Colon (tissue), 2 donors: ENCODE results near the gene FBN2.
"Not testable (repeated sequence)": the region's sequence is repeated elsewhere in the genome, so short reads cannot be mapped to it uniquely, and the experiment has no call there.

Source experiments
- FAIRE-seq: peaks from 2 replicates; lab custom pipeline; 2012; peaks lifted over from hg19 to GRCh38; lab: Jason Lieb, UNC
- donor health status: control.
- donor health status: control.

FBN2 gene

DNA sequence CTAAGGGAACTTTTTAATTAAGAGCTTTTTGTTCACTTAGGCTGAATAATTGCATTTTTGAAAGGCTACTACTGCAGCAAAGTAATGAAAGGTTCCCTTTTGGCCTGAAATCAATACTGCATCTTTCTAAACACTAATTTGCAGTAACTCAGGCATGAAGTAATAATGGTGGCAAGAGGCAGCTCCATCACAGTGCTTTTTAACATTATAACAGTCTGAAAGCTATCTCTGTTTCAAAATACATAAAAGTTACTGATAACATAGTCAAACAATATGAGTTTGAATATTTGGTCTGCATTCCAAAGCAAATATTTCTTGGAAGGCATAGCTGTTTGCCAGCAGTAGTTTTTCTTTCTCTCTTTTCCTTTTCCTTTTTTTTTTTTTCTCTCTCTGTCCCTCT lies 113.4 kb downstream of the FBN2 start:
- no peak for FAIRE-seq

DNA sequence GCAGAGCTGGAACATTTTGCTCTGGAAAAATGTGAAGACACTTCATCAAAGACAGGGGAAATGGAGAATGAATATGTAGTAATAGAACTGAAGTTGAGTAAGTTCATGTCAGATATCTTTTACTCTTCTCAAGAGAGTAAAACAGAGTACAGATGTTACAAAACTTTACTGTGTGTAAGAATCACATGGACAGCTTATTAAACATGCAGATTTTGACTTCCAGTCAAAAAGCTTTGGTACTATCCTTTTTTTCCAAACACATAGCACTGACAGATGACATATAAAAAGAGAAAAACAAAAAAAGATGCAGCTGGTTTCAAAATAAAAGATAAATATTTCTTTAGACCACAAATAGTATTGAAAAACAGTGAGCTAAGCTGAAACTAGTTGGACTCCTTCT lies 115.4 kb downstream of the FBN2 start:
- no peak for FAIRE-seq

DNA sequence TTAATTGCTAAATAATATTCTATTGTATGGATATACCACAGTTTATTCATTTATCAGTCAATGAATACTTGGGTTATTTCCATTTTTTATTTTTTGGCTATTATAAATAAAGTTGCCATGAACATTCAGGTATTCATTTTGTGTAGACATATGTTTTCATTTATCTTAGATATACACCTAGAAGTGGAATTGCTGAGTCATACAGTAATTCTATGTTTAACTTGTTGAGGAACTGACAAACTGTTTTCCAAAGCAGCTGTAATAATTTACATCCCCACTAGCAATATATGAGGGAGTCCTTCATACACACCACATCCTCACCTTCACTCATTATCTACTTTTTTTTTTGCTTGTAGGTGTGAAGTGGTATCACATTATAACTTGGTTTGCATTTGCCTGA lies 123.6 kb downstream of the FBN2 start:
- FAIRE-seq = no peak

DNA sequence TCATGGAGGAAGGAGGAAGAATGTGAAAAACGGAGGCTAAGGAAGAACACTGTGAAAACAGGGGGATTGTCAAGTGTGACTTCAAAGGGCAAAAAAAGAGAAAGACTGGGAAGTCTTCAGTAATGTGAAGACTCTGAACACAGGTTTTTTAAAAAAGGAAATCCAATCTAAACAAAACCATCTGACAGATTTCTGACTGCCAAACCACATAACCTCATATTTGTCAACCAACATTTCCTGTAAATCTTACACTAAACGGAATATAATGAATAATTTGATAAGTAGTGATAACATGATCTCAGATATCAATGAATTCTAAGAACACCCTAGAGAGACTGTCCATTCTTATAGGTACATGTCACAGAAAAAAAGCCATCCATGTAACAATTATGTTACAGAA lies 124.7 kb downstream of the FBN2 start:
- FAIRE-seq = no peak

DNA sequence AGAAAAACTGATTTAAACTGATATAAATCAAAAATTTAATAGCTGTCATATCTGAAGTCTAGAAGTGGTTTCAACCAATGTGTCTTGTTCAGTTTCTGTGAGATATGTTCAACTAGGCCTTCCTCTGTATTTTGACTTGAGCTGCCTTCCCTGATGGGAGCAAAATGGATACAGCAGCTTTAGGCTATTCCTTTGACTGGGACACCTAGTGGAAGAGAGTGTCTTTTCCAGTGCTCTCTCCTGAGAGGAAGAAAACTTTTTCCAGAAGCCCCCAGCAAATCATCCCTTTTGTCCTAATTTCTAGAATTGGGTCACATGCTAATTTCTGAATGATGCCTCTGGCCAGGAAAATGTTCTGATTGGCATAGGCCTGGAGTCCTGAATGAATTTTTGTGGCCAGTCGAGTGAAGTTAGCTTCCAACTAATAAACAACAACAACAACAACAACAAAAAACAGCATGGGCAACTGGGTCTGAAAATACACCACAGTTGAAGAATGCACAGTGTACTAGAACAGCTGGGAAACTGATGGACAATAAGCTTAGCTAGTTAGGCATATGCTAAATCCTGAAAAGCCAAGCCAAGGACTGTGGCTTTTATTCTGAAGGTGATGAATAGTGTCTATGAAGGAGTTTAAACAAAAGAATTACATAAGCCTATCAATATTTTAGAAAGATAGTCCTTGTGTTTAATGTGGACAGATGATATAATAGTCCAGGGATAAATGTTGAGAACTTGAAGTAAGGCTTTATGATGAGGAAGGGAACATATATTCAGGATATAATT lies 125.7 kb downstream of the FBN2 start:
- no peak for FAIRE-seq

DNA sequence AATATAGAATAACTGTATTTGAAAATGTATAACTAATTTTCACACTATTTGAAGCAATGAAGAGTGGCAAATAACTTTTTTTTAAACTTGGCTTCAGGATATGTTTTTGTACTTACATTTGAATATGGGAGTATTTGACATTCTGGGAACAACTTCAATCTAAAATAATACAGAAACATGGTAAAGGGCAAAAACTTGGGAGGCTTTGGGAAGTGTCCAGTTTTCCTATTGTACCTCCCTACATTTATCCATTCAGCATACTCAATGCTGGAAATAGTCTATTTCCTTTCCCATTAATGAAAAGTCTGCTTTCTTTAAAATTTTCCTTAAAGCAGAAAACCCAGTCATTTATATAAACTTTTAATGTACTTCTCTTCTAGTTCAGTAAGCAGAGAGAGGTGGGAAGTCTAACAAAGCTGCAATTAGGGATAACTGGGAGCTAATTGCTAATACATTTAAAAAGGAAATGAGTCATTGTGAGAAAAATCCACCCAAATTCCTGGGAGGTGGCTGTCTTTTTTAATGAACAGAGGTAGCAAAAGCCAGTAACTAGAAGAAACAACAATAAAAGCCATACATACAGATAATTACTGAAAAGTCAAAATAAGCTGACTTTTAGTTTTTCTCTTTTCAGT lies 128.8 kb downstream of the FBN2 start:
- no peak for FAIRE-seq

DNA sequence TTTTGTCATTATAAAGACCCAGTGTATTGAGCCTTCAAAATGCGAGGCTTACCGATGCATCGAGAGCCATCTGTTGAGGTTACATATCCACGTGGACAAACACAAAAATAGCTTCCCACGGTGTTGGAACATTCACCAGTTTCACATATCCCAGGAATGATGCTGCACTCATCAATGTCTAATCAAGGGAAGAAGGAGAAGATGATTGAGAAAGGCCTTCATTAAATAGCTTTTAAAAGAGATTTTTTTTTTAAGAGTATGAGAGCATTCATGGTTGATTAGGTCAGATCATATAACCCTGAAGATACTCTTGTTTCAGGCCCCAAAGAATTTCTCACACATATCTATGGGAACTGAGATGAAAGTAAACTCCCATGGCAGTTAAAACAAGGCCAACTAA lies 129.4 kb downstream of the FBN2 start:
- FAIRE-seq = no peak

DNA sequence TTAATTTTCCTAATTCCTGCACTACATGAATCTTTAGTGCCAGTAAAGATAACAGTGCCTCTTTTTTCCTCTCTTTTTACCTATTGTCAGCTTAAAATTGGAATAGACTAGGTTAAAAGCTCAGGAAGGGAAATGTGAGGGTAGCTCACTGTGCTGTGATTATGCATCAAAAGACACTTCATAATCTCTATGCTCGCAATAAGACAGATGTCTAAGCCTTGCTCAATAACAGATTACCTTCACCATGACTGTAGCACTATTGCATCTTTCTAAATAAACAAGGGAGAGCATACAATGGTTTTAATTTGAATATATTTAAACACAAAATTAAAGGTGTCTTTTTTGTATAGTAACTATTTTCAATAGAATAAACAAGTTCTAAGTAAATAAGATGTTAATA lies 130.1 kb downstream of the FBN2 start:
- no peak for FAIRE-seq

DNA sequence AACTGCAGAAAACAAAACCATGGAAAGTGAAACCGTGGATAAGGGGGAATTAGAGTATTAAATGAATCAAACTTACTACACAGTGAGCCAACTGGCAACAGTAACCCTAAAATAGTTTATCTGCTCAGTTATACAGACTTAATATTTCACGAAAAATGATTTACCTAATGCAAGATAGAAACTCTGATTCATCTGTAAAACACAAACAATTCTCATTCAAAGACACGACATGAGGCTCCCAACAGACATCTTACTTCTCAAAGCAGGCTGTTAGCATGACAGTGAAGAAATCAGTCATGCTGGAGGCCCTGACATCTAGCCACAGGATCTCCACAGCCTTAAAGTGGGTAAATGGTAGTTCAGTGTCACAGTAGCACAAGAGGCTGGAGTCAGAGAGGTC lies 131.2 kb downstream of the FBN2 start:
- no peak for FAIRE-seq

DNA sequence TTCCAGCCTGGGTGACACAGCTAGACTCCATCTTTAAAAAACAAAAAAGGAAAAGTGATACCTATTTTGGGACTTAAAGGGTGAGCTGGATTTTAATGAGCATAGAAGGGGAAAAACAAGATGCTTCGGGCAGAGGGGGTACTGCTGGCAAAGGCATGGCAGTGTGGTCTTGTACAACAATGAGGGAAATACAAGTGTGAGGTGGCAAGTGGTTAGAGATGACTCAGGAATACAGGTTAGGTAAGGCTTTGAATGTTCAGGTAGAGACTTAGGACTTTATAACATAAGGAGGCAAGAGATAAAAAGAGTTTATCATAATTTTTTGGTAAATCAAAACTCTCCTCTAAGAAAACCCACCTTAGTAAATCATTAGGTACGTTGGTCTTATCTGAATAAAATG lies 132.9 kb downstream of the FBN2 start:
- FAIRE-seq = no peak

DNA sequence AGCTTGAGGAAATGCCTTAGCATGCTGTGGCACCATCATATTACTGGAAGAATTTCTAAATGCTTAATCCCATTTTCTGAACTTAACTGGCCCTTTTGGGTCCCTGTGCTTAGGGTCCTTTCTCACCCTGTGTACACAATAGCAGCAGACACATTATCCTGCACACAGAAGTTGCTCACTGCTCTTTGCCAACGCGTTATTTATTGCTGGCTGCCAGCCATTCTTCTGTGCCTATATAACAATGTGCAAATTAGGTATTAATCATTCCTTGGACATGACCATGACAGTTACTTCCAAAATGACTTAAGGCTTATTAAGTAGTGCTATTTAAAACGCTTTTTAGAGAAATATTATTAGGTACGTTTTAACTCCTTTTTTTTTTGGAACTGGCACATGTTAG lies 134.7 kb downstream of the FBN2 start:
- no peak for FAIRE-seq

DNA sequence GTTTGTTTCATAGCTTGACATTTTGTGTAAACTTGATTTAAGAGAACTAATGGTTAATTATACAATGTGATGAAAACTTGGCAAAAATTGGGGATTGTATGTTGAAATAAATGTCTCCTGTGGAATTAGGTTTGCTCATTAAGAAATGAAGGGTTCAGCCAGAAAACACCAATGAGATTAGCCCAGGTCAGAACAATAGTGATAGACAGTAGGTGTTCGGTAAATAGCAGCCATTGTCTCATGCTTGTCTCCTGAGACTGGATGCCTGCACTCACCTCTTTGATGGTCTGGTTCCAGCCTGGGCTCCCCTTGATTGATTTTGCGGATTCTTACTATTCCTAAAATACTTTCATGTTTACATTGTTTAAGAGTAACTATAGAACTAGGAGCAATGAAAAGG lies 135.5 kb downstream of the FBN2 start:
- no peak for FAIRE-seq

DNA sequence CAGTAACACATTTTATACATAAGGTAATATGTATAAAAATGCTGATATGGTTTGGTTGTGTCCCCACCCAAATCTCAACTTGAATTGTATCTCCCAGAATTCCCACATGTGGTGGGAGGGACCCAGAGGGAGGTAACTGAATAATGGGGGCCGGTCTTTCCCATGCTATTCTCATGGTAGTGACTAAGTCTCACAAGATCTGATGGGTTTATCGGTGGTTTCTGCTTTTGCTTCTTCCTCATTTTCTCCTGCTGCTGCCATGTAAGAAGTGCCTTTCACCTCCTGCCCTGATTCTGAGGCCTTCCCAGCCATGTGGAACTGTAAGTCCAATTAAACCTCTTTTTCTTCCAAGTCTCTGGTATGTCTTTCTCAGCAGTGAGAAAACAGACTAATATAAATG lies 137.3 kb downstream of the FBN2 start:
- not testable (repeated sequence) for FAIRE-seq

DNA sequence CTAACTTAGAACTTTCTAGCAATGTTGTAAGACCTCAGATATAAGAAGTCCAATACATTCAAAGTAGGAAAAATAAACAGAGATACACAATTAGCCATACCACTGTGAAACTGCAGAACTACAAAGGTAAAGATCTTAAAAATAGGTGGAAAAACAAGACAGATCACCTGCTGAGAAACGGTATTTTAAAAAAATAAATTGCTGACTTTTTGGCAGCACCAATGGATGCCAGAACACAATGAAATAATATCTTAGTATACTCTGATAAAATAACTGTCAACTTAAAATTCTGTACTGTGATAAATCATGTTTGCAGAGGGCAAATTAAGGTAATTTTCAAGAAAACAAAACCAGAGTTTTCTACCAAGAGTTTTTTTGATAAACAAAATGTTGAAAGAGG lies 138.9 kb downstream of the FBN2 start:
- no peak for FAIRE-seq

DNA sequence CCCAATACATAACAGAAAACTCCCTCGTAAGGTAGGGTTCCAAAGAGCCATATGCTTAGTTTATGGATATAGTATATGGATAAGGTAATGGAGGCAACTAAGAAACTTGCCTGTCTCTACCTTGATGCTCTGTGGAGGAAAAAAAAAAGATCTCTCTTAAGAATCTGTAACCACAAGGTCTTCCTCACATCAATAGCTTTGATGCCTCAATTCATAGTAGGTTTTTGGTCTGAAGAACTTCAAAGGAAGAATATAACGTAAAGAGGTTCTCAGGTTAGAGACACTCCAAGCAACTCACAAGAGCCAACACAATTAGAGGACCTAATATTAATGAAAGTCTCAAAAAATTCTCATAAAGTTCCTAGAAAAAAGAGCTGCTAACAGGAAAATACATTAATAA lies 140.2 kb downstream of the FBN2 start:
- no peak for FAIRE-seq

DNA sequence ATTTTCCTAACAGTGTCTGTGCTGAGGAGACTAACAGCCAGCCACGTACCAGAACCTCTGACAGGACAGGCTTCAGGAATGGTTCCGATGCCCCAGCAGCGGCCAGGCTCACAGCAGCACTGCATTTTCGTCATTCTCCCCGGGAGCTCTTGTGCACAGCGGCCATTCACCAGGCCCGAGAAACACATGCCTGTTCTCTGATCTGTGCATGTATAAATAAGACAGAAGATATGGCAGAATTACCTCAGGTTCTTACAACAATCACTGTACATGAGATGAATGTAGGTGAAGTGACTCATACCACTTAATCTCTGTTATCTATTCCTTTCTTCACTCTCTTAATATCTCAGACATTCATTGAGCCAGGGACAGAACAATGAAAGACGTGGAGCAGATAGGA lies 143.0 kb downstream of the FBN2 start:
- FAIRE-seq = no peak

DNA sequence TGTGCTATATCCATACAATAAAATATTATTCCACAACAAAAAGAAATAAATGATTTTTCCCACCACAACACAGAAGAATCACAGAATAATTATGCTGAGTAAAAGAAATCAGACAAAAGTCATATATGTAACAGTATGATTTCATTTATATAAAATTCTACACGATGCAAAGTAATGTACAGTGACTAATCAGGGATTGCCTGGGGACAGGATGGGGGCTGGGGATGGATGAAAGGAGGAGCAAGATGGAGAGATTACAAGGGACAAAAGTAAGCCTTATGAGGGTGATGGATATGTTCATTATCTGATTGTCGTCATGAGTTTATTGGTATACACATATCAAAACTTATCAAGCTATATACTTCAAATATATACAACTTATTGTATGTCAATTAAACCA lies 154.0 kb downstream of the FBN2 start:
- FAIRE-seq = no peak

DNA sequence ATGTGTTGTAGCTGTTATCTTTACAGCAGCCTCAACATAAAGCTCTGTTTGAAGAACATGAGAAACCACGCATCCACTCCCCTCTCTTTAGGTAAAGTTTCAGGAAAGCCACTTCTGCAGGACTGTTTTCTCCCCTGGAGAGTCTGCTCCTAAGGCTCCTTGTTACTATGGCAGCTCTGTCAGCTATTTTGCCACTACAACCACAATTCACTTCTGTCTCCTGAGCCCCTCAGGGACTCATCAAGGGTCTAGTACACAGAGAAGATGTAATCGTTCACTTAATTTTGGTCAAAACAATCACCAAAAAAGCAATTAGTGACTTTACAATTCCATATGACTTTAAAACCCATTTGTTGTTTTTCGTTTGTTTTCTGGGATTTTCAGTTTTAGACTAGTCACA lies 157.7 kb downstream of the FBN2 start:
- FAIRE-seq = no peak

DNA sequence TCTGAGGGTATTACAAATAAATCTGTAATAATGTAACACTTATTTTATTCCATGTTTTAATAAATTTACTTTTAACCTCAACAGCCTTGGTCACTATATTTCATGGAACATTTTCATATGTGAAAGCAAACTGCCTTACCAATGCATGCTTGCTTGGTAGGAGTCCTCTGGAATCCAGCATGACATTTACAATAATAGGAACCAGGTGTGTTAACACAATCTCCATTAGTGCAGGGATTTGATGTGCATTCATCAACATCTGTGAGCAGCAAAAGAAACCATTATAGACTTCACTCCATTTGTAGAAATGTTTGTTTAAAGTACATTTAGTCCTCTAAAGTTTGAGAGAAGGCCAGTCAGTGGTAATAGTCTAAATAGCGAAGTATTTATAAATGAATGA lies 159.4 kb downstream of the FBN2 start:
- FAIRE-seq = no peak

DNA sequence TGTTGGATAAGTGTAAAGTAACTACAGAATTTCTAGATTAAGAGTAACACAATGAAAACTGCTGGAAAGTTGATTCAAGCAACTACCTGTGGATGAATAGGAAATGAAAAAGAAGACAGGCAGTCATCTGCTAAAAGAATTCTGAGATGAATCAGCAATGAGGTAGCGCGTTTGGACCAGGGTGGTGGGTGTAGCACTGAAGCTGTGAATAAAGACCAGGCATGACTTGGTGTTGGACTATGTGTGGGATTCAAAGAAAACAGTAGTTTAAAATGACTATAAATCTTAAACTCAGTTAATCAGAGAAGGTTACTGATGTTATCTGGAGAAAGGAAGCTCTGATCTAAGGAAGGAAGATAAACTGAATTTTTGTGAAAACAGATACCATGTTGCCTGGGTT lies 159.8 kb downstream of the FBN2 start:
- no peak for FAIRE-seq

DNA sequence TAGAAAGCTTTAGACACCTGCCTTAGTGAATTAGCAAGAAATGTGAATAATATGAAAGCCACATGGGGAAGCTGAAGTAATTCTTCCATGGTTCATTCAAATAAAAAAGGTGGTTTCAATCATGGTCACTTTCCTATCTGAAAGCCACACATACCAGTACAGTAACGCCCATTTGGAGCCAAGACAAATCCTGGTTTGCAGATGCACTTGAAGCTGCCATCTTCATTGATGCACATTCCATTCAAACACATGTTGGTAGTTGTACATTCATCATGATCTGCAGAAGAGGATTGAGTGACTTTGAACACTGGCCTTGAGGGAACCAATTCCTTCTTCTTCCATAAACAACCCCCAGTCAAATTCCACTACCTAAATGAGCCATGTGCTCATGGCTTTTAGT lies 161.5 kb downstream of the FBN2 start:
- FAIRE-seq = no peak

DNA sequence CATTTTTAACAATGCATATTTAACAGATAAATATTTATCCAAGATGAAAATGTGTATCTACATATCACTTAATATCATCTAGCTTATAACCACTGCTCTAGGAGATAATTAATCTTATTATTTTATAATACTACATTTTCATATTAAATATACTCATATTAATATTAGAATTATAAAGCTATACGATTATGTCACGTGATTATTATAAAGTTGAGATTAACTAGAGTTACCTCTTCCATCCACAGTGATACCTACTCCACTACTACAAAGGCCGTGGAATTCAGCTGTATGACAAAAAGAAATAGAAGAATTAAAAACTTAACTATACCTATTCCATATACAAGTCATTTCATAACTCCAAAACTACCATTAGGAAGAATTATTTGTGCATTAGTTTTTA lies 171.9 kb downstream of the FBN2 start:
- peak; percentile 5 for FAIRE-seq

DNA sequence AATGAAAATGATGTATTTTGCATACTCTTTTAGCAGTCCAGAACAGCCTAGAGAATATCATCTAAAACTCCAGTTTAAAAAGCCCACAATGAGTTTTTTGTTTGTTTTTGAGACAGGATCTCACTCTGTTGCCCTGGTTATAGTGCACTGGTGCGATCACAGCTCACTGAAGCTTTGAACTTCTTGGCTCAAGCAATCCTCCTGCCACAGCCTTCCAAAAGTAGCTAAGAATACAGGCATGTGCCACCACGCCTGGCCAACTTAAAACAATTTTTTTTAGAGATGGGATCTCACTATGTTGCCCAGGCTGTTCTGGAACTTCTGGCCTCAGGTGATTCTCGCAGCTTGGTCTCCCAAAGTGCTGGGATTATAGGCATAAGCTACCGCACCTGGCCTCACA lies 175.7 kb downstream of the FBN2 start:
- no peak for FAIRE-seq

DNA sequence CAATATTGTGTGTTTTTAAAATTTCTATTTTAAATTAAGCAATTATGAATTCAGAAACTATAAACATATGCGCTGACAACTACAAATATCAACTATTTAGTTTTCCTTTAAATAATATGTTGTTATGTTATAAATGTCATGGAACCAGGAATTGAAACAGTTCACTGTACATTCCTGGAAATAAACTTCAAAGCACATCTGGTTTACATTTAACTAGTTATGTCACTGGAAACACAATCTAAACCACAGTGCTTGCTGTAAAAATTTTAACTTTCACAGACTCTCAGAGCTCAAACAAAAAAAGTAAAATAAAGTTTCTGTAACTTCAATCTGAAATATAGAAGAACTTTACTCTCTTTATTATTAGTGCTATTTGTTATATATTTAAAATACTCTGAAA lies 179.2 kb downstream of the FBN2 start:
- FAIRE-seq = peak; percentile 36
